ENCODE measurements around the gene TTC8. TPM values are rescaled to one million over a fixed set of nuclear protein-coding genes. Genes with fewer than 3 reads are reported as not detected.

TTC8 gene
- total and polyA plus RNA-seq, 10 donors, result 4.5 to 23.6 (median 11.0) TPM

DNA sequence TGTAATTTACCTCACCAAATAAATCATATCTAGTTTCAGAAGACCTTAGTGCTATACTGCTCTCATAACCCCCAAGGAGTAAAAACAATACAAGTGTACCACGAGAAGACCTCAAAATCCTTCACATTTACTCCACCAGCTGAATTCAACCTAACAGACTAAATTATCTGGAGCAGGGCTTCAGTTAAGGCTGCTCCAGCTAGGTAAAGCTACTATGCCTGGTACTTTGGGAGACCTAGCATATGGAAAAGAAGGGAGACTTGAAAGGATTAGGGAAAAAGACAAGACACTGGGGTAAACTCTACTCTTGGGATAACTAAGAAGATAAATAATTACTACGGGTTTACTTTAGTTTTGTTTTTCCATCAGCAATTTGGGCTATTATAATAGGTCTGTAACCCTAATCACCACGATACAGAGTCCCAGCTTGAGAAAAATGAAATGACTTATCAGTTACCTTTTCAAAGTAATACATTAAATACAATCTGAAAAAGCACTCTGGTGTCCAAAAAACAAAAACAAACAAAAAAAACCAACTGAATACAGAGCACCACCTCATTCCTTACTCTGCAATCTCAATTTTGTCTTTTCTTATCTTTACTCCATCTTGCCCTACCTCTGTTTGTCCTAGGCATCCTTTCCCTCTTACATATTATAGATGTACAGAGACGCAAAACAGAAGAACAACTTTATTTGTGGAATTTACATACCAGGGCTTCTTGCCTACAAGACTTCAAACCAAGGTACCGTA lies 33.8 kb upstream of the TTC8 start:
- WGBS, 5 donors, result 85 to 93% (median 89%) methylated on average over 5 of the region's 5 CpGs
- no peak for DNase-seq
- Histone ChIP-seq H3K27me3 (replicated peaks in 1 of 7) (peaks cover 0 to 34% (median 0%) of the 10 kb centered on the region in 7 donors), H3K4me3 (no peak overlapping the region), H3K27ac (no peak overlapping the region), H3K4me1 (peaks cover 0 to 21% (median 16%) of the 10 kb centered on the region in 6 donors), H3K9me3 (peaks cover 0 to 5% (median 0%) of the 10 kb centered on the region in 8 donors), H3K36me3 (no peaks in the 10 kb centered on the region)
- TF ChIP-seq POLR2AphosphoS5 (IDR thresholded peaks at IDR 0.05) (no peak), POLR2A (IDR thresholded peaks at IDR 0.05) (no peak)
- TF ChIP-seq, protein P1, sequence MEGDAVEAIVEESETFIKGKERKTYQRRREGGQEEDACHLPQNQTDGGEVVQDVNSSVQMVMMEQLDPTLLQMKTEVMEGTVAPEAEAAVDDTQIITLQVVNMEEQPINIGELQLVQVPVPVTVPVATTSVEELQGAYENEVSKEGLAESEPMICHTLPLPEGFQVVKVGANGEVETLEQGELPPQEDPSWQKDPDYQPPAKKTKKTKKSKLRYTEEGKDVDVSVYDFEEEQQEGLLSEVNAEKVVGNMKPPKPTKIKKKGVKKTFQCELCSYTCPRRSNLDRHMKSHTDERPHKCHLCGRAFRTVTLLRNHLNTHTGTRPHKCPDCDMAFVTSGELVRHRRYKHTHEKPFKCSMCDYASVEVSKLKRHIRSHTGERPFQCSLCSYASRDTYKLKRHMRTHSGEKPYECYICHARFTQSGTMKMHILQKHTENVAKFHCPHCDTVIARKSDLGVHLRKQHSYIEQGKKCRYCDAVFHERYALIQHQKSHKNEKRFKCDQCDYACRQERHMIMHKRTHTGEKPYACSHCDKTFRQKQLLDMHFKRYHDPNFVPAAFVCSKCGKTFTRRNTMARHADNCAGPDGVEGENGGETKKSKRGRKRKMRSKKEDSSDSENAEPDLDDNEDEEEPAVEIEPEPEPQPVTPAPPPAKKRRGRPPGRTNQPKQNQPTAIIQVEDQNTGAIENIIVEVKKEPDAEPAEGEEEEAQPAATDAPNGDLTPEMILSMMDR (IDR thresholded peaks at IDR 0.05 in 8 of 11, conservative IDR thresholded peaks at IDR 0.05 in 3 of 11), result no peak
- intact Hi-C loops (cut with DNase I; ENCODE audit: low total_unique reads), result no loop called here

DNA sequence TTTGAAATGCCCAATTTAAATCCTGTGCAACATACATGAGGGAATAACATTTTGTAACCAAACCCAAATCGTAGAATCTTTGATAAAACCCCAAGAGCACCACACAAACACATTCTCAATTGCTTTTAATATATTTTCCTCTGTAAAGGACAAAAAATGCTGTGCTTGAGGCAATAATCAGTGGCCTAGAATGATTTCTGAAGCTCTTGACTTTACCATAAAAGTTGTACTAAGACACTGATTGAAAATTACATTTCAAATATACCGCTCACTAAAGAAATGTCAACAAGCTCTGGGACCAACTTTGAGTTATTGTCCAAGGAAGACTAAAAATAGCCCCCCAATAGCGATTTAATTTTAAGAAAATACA lies 33.2 kb upstream of the TTC8 start:
- TF ChIP-seq POLR2A (IDR thresholded peaks at IDR 0.05), result no peak
- TF ChIP-seq, protein P1 (IDR thresholded peaks at IDR 0.05 in 8 of 11, conservative IDR thresholded peaks at IDR 0.05 in 3 of 11), result no peak
- TF ChIP-seq POLR2AphosphoS5 (IDR thresholded peaks at IDR 0.05), result no peak
- intact Hi-C loops (cut with DNase I; ENCODE audit: low total_unique reads), result no loop called here
- H3K4me3 ChIP-seq, result peak overlapping the region in 2 of 8 donors; percentile 60 to 85
- H3K9me3 ChIP-seq, result peaks cover 0 to 5% (median 0%) of the 10 kb centered on the region in 8 donors
- whole genome bisulfite sequencing, 5 donors, result 60 to 64% (median 60%) methylated on average over 3 of the region's 3 CpGs
- no peaks in the 10 kb centered on the region for H3K36me3 ChIP-seq
- no peak overlapping the region for H3K27ac ChIP-seq
- no peak for DNase-seq
- peaks cover 0 to 21% (median 16%) of the 10 kb centered on the region in 6 donors for H3K4me1 ChIP-seq
- H3K27me3 ChIP-seq (replicated peaks in 1 of 7), result peaks cover 0 to 34% (median 0%) of the 10 kb centered on the region in 7 donors

DNA sequence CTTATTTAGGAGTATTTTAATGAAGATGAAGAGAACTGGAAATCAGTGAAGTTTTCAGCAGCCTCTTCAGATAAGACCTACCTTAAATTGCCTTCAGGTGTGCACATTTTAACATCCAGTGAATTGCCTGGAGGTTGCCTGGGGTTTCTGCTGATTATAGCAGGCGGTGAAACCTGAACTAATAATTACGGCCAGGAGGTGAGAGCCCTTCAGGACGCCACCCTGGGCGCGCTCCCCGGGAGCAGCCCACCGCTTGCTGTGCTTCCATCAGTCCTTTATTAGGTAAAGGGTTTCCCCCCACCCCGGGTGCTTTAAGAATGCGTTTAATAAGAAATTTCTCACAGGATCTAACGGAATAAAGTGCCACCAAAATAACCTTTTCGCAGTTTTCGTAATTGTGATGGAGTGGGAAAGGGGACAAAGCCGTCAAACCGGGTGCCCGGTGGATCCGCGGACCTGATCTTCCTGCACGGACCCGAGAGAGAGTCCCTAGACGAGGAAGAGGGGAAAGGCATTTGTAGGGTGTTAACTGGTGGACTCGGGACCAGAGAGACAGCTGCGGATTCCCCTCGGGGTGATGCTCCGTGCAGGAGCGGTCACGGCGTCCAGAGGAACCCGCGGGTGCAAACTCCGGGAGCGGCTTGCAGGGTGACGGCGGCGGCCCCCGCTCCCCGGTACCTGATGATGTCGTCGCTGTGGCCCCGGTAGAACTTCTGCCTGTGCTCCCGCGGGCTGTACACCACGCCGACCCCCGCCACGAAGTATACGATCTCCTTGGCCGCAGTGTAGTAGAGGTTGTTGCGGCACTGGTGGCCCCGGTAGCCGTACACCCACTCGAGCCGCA lies 32.6 kb upstream of the TTC8 start:
- H3K4me3 ChIP-seq, result peak overlapping the region; percentile 53 to 85 (median 59)
- intact Hi-C loops (cut with DNase I; ENCODE audit: low total_unique reads), result no loop called here
- peak overlapping the region; percentile 70 to 91 (median 86) for H3K27ac ChIP-seq
- H3K36me3 ChIP-seq, result no peaks in the 10 kb centered on the region
- H3K4me1 ChIP-seq, result peaks cover 0 to 21% (median 16%) of the 10 kb centered on the region in 6 donors
- TF ChIP-seq POLR2AphosphoS5 (IDR thresholded peaks at IDR 0.05), result no peak
- TF ChIP-seq POLR2A (IDR thresholded peaks at IDR 0.05), result no peak
- TF ChIP-seq, protein P1 (IDR thresholded peaks at IDR 0.05 in 8 of 11, conservative IDR thresholded peaks at IDR 0.05 in 3 of 11), result no peak
- H3K9me3 ChIP-seq, result no peaks in the 10 kb centered on the region
- DNase-seq, result peak; percentile 90
- peaks cover 0 to 34% (median 0%) of the 10 kb centered on the region in 7 donors for H3K27me3 ChIP-seq (replicated peaks in 1 of 7)
- WGBS, 5 donors, result 2 to 10% (median 3%) methylated on average over 22 to 52 of the region's 52 CpGs
